Endothelial cell of umbilical vein (primary cell): ENCODE results near the gene TRIM27. TPM values are rescaled to one million over a fixed set of nuclear protein-coding genes. Genes with fewer than 3 reads are reported as not detected.

Experiments
- BruUV-seq: library from RNA; stranded (reverse); fragments of 400-500 nt; replicated peaks from 2 replicates; lab custom pipeline; 2021; lab: Mats Ljungman, UMichigan
- CTCF ChIA-PET: fragments of 300-600, 350-600 bp; sonication (Branson Sonifier 250); formaldehyde crosslinking; loops from one replicate; lab custom pipeline; 2021; ENCODE audit warnings: antibody characterized with exemption, inconsistent platforms; lab: Charles Lee
- POLR2A ChIA-PET: fragments of 300-600, 350-600 bp; sonication (Branson Sonifier 250); formaldehyde crosslinking; loops from one replicate; lab custom pipeline; 2021; ENCODE audit warnings: antibody characterized with exemption, inconsistent platforms; lab: Charles Lee
- DNase-seq: peaks from one replicate; pipeline ENCODE4 v3.0.0-alpha.2; 2011; ENCODE audit warnings: low read depth, low spot score
- FAIRE-seq: peaks from 2 replicates; lab custom pipeline; 2011; peaks lifted over from hg19 to GRCh38; lab: Jason Lieb, UNC
- H2AFZ ChIP-seq: 2 replicates; pipeline ENCODE4 v1.6.0; 2012; ENCODE audit warnings: low read depth, low read length, control low read depth, inconsistent platforms
- H3K27ac ChIP-seq: 2 replicates; pipeline ENCODE4 v1.5.1; 2011; ENCODE audit warnings: low read depth, mild to moderate bottlenecking, control low read depth, low read length, moderate library complexity; ENCODE audit not compliant: insufficient read depth
- H3K27me3 ChIP-seq, 2 experiments: 2 replicates each; pipeline versions ENCODE4 v1.6.0 to v1.6.1; 2011; ENCODE audit warnings: low read length in 2 of 2, mixed read lengths in 1 of 2; ENCODE audit not compliant: control insufficient read depth in 2 of 2, insufficient read depth in 2 of 2
- H3K36me3 ChIP-seq, 2 experiments: 2 replicates in 1 of 2; 3 replicates in 1 of 2; pipeline ENCODE4 v1.5.1; 2011; ENCODE audit warnings: low read length in 2 of 2, mild to moderate bottlenecking in 1 of 2, moderate library complexity in 1 of 2; ENCODE audit not compliant: control insufficient read depth in 2 of 2, insufficient read depth in 2 of 2; ENCODE audit errors: extremely low read depth in 1 of 2
- H3K4me1 ChIP-seq: 3 replicates; pipeline ENCODE4 v1.5.1; 2011; ENCODE audit warnings: mild to moderate bottlenecking, low read length; ENCODE audit not compliant: control insufficient read depth, insufficient read depth; ENCODE audit errors: extremely low read depth
- H3K4me2 ChIP-seq: 2 replicates; pipeline ENCODE4 v1.6.1; 2011; ENCODE audit warnings: low read length, control low read depth, mixed read lengths; ENCODE audit not compliant: insufficient read depth
- H3K4me3 ChIP-seq, 3 experiments: fragments of 200-600 bp in 1 of 3; sonication (generic), shearing (Covaris generic) in 1 of 3; replicated peaks in 1 of 3; 2 replicates each; pipeline ENCODE4 v1.5.1; 2011 to 2016; ENCODE audit warnings: control low read depth in 3 of 3, low read length in 3 of 3, mild to moderate bottlenecking in 2 of 3, inconsistent platforms in 1 of 3, low read depth in 1 of 3, moderate library complexity in 1 of 3; ENCODE audit not compliant: insufficient read depth in 1 of 3
- H3K79me2 ChIP-seq: 2 replicates; pipeline ENCODE4 v1.6.0; 2012; ENCODE audit warnings: low read length, inconsistent platforms; ENCODE audit not compliant: control insufficient read depth, insufficient read depth
- H3K9ac ChIP-seq: replicated peaks from 2 replicates; pipeline ENCODE3; 2011; ENCODE audit warnings: low read length, control low read depth; ENCODE audit not compliant: insufficient read depth; ENCODE audit errors: extremely low read depth
- H3K9me1 ChIP-seq: replicated peaks from 3 replicates; pipeline ENCODE4 v1.6.0; 2011; ENCODE audit warnings: mild to moderate bottlenecking, low read length; ENCODE audit not compliant: control insufficient read depth, insufficient read depth; ENCODE audit errors: extremely low read depth
- H3K9me3 ChIP-seq: replicated peaks from 2 replicates; pipeline ENCODE4 v1.5.1; 2012; ENCODE audit warnings: low read length, inconsistent platforms; ENCODE audit not compliant: control insufficient read depth, insufficient read depth
- H4K20me1 ChIP-seq: replicated peaks from 2 replicates; pipeline ENCODE3; 2011; ENCODE audit warnings: mild to moderate bottlenecking, low read length; ENCODE audit not compliant: control insufficient read depth, insufficient read depth; ENCODE audit errors: extremely low read depth
- EZH2 ChIP-seq: IDR thresholded peaks from 2 replicates; pipeline ENCODE4 v1.6.1; 2012; ENCODE audit warnings: borderline replicate concordance, low read depth, mild to moderate bottlenecking, moderate library complexity, low read length, inconsistent platforms; ENCODE audit not compliant: severe bottlenecking
- FOS ChIP-seq: IDR thresholded peaks from 2 replicates; pipeline ENCODE4 v1.6.1; 2011; ENCODE audit warnings: mild to moderate bottlenecking, low read length, moderate library complexity, borderline replicate concordance; ENCODE audit not compliant: insufficient read depth
- GATA2 ChIP-seq: IDR thresholded peaks from 2 replicates; pipeline ENCODE4 v1.7.0; 2011; ENCODE audit warnings: low read depth, mild to moderate bottlenecking, moderate library complexity, mixed read lengths, low read length; ENCODE audit not compliant: insufficient read length, insufficient read depth
- JUN ChIP-seq: IDR thresholded peaks from 2 replicates; pipeline ENCODE4 v1.6.1; 2011; ENCODE audit warnings: borderline replicate concordance, low read depth; ENCODE audit not compliant: insufficient read length, insufficient read depth
- MYC ChIP-seq: IDR thresholded peaks from one replicate; pipeline ENCODE4 v1.6.1; 2011; ENCODE audit warnings: mild to moderate bottlenecking, low read depth, low read length
- POLR2A ChIP-seq: IDR thresholded peaks from 2 replicates; pipeline ENCODE4 v1.6.1; 2012; ENCODE audit warnings: low read depth, mild to moderate bottlenecking, control low read depth, low read length
- POLR2AphosphoS5 ChIP-seq: IDR thresholded peaks from 2 replicates; pipeline ENCODE4 v1.6.1; 2012; ENCODE audit warnings: low read depth, mild to moderate bottlenecking, control low read depth, low read length, moderate library complexity; ENCODE audit not compliant: insufficient read depth
- dilution Hi-C: fragments of 300-500 bp; cut with MboI; formaldehyde crosslinking; loops from one replicate; pipeline ENCODE4 v1.15.0; 2019; ENCODE audit warnings: low sequenced_read_pairs; ENCODE audit not compliant: extremely low pct_ligation_motif_present
- intact Hi-C: fragments of 100-400 bp; cut with micrococcal nuclease; formaldehyde crosslinking; loops from one replicate; pipeline ENCODE4 v1.10.0; 2022
- polyA plus RNA-seq, 4 experiments: library from polyadenylated mRNA; depleted of rRNA in 3 of 4; stranded (reverse) in 3 of 4; unstranded in 1 of 4; fragments of >200 nt; gene quantifications; 2 replicates each; pipeline versions ENCODE4 v1.2.1 to v1.2.3, GENCODE V29; 2011 to 2012; ENCODE audit warnings: missing spikeins in 1 of 4
- total RNA-seq: library from RNA; stranded (reverse); gene quantifications from 2 replicates; pipeline ENCODE4 v1.2.3, GENCODE V29; 2021
- TF ChIP-seq, protein P1 (sequence below): IDR thresholded peaks from 2 replicates; pipeline ENCODE4 v1.6.1; 2011; ENCODE audit not compliant: insufficient read depth, insufficient read length
- TF ChIP-seq, protein P2 (sequence below), 2 donors: IDR thresholded peaks; 1 replicate in 1 of 2; 2 replicates in 1 of 2; pipeline ENCODE4 v1.5.1; 2011; ENCODE audit warnings: low read length in 2 of 2, mild to moderate bottlenecking in 2 of 2, moderate library complexity in 2 of 2, control low read depth in 1 of 2, inconsistent platforms in 1 of 2, low read depth in 1 of 2; ENCODE audit not compliant: insufficient read depth in 1 of 2; ENCODE audit errors: extremely low read depth in 1 of 2

TRIM27 gene
- total and polyA plus RNA-seq, 2 donors (not counting 3 experiments of a cell fraction or from before 2014, with no cell fraction given): 67.1 to 69.2 TPM

DNA sequence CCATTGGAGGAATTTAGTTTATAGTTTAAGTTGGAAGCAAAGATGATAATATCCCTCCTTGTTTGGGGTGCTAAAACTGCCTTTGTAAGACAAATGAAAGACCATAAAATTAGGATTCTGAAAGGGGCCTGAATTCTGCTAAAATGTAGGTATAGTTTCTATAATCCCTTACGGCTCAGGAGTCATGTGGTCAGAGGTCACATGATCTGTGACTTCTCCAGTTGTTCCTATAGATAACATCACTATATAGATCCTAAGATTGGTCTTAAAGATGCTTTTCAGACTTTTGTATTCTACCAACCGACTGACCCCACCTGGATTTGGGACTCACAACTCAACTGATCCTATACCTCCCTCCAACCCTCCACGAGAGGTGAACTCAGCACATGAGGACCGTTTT lies 44.7 kb upstream of the TRIM27 start:
- Histone ChIP-seq H3K79me2 (no peaks in the 10 kb centered on the region), H3K4me1 (no peaks in the 10 kb centered on the region), H3K9ac (no peak overlapping the region), H3K4me3 (no peak overlapping the region), H3K27me3 (no peaks in the 10 kb centered on the region), H3K36me3 (no peaks in the 10 kb centered on the region), H3K4me2 (no peak overlapping the region), H4K20me1 (no peaks in the 10 kb centered on the region), H3K27ac (no peak overlapping the region), H2AFZ (no peak overlapping the region), H3K9me1 (no peaks in the 10 kb centered on the region), H3K9me3 (no peaks in the 10 kb centered on the region)
- ChIA-PET POLR2A (no interaction called here), CTCF (interaction anchor here (1.5 to 2.5 kb wide), 2 partner anchors 13 to 48 kb away, joined by 9 to 12 read pairs; no protein-coding TSS in a partner anchor)
- dilution Hi-C loops: no loop called here
- FAIRE-seq: no peak
- no TSS peak for BruUV-seq
- no peak for DNase-seq
- TF ChIP-seq POLR2A: no peak
- TF ChIP-seq, protein P1, sequence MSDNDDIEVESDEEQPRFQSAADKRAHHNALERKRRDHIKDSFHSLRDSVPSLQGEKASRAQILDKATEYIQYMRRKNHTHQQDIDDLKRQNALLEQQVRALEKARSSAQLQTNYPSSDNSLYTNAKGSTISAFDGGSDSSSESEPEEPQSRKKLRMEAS: no peak
- TF ChIP-seq MYC: no peak
- no peak for TF ChIP-seq EZH2
- no peak for TF ChIP-seq POLR2AphosphoS5
- intact Hi-C loops: no loop called here

DNA sequence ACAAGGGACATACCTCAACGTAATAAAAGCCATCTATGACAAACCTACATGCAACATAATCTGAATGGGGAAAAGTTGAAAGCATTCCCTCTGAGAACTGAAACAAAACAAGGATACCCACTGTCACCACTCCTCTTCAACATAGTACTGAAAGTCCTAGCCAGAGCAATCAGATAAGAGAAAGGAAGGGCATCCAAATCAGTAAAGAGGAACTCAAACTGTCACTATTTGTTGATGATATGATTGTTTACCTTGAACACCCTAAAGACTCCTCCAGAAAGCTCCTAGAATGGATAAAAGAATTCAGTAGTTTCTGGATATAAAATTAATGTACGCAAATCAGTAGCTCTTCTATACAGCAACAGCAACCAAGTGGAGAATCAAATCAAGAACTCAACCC lies 41.9 kb upstream of the TRIM27 start:
- no peaks in the 10 kb centered on the region for H4K20me1 ChIP-seq
- DNase-seq: no peak
- no peaks in the 10 kb centered on the region for H3K27me3 ChIP-seq
- ChIA-PET CTCF (no interaction called here), POLR2A (no interaction called here)
- H3K9me3 ChIP-seq: no peaks in the 10 kb centered on the region
- H3K27ac ChIP-seq: no peak overlapping the region
- no peaks in the 10 kb centered on the region for H3K4me1 ChIP-seq
- H3K4me2 ChIP-seq: no peak overlapping the region
- intact Hi-C loops (no loop called here), dilution Hi-C loops (no loop called here)
- H3K4me3 ChIP-seq: no peak overlapping the region
- FAIRE-seq: no peak
- H3K9me1 ChIP-seq: no peaks in the 10 kb centered on the region
- no TSS peak for BruUV-seq
- H2AFZ ChIP-seq: no peak overlapping the region
- no peak overlapping the region for H3K9ac ChIP-seq
- no peaks in the 10 kb centered on the region for H3K79me2 ChIP-seq
- TF ChIP-seq GATA2 (no peak), EZH2 (no peak), POLR2AphosphoS5 (no peak), JUN (no peak), POLR2A (no peak), FOS (no peak), MYC (no peak)
- TF ChIP-seq, protein P2, sequence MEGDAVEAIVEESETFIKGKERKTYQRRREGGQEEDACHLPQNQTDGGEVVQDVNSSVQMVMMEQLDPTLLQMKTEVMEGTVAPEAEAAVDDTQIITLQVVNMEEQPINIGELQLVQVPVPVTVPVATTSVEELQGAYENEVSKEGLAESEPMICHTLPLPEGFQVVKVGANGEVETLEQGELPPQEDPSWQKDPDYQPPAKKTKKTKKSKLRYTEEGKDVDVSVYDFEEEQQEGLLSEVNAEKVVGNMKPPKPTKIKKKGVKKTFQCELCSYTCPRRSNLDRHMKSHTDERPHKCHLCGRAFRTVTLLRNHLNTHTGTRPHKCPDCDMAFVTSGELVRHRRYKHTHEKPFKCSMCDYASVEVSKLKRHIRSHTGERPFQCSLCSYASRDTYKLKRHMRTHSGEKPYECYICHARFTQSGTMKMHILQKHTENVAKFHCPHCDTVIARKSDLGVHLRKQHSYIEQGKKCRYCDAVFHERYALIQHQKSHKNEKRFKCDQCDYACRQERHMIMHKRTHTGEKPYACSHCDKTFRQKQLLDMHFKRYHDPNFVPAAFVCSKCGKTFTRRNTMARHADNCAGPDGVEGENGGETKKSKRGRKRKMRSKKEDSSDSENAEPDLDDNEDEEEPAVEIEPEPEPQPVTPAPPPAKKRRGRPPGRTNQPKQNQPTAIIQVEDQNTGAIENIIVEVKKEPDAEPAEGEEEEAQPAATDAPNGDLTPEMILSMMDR (IDR thresholded peaks at IDR 0.05; ENCODE audit: extremely low read depth in 1 of 2, insufficient read depth in 1 of 2, low read depth in 1 of 2, low read length in 2 of 2): no peak
- TF ChIP-seq, protein P1: no peak
- no peaks in the 10 kb centered on the region for H3K36me3 ChIP-seq
